Body of pancreas (tissue), 4 donors: ENCODE results near the gene GTF2F2. TPM values are rescaled to one million over a fixed set of nuclear protein-coding genes. Genes with fewer than 3 reads are reported as not detected.
"Not testable (repeated sequence)": the region's sequence is repeated elsewhere in the genome, so short reads cannot be mapped to it uniquely, and the experiment has no call there.

ENCODE experiments used
- ATAC-seq: fragments of 150-250 bp; one replicate; pipeline ENCODE4 v1.9.1; 2016
- DNase-seq, 4 donors: peaks; one replicate each; pipeline ENCODE4 v3.0.0-alpha.2; 2019
- H3K27ac ChIP-seq, 4 donors: fragments of 200-600 bp; sonication (generic); 1 replicate in 3 of 4; 2 replicates in 1 of 4; pipeline versions ENCODE4 v1.5.1 to v1.6.1; 2016 to 2019; ENCODE audit warnings: mild to moderate bottlenecking in 1 of 4, mixed read lengths in 1 of 4, moderate library complexity in 1 of 4
- H3K27me3 ChIP-seq, 2 donors: fragments of 200-600 bp; sonication (generic); one replicate each; pipeline ENCODE4 v1.6.0; 2016; ENCODE audit warnings: mild to moderate bottlenecking in 1 of 2
- H3K36me3 ChIP-seq, 2 donors: fragments of 200-600 bp; sonication (generic); replicated peaks in 1 of 2; 2 replicates each; pipeline ENCODE4 v1.5.1; 2016; ENCODE audit warnings: low read depth in 2 of 2; ENCODE audit not compliant: insufficient read depth in 1 of 2
- H3K4me1 ChIP-seq: fragments of 200-600 bp; sonication (generic); one replicate; pipeline ENCODE4 v1.6.0; 2016
- H3K4me3 ChIP-seq, 2 donors: fragments of 200-600 bp; sonication (generic); 1 replicate in 1 of 2; 2 replicates in 1 of 2; pipeline ENCODE4 v1.5.1; 2016 to 2019
- H3K9me3 ChIP-seq, 3 donors: fragments of 200-600 bp; sonication (generic); 1 replicate in 2 of 3; 2 replicates in 1 of 3; pipeline ENCODE4 v1.5.1; 2016
- CTCF ChIP-seq, 7 experiments: fragments of 450-650 bp in 4 of 7; fragments of 200-600 bp in 3 of 7; sonication (generic) in 3 of 7; IDR thresholded peaks; one replicate each; pipeline ENCODE4 v1.5.1; 2016 to 2019; ENCODE audit warnings: antibody characterized with exemption in 7 of 7
- POLR2A ChIP-seq, 3 donors: fragments of 450-650 bp; IDR thresholded peaks; one replicate each; pipeline ENCODE4 v1.6.1; 2016; ENCODE audit warnings: antibody characterized with exemption in 3 of 3, mild to moderate bottlenecking in 2 of 3
- WGBS, 2 donors: methylation state at CpG; one replicate each; pipeline ENCODE4 v1.1.5; 2017; 5-methylcytosine and 5-hydroxymethylcytosine counted together
- intact Hi-C: fragments of 100-400 bp; cut with DNase I; formaldehyde crosslinking; loops from one replicate; pipeline ENCODE4 v1.15.1; 2023
- total RNA-seq, 2 donors: library from RNA; depleted of rRNA; stranded (reverse); fragments of >200 nt; gene quantifications; one replicate each; pipeline ENCODE4 v1.1.0, GENCODE V29; 2016

Gene GTF2F2
- total RNA-seq, 2 donors from 2014 or later = 5.9 to 9.6 TPM

- peak overlapping the region in 1 of 4 donors; percentile 14 for H3K27ac ChIP-seq
- no peaks in the 10 kb centered on the region for H3K9me3 ChIP-seq
- TF ChIP-seq CTCF (IDR thresholded peaks at IDR 0.05) (no peak), POLR2A (IDR thresholded peaks at IDR 0.05) (no peak)
- intact Hi-C loops = no loop called here
- no peaks in the 10 kb centered on the region for H3K36me3 ChIP-seq
- peaks cover 4% of the 10 kb centered on the region for H3K4me1 ChIP-seq
- no peak for DNase-seq
- WGBS, 2 donors = 84 to 94% methylated on average over 1 of the region's 1 CpG
- ATAC-seq = no peak
- H3K27me3 ChIP-seq = no peaks in the 10 kb centered on the region
- H3K4me3 ChIP-seq = no peak overlapping the region
These were observed 122.2 kb downstream of the GTF2F2 start for GRCh38 chr13:45242524-45242923.

GRCh38 chr13:45243077-45243476, 122.8 kb downstream of the GTF2F2 start:
- H3K27me3 ChIP-seq = no peaks in the 10 kb centered on the region
- ATAC-seq = no peak
- no peaks in the 10 kb centered on the region for H3K9me3 ChIP-seq
- 84 to 86% methylated on average over 8 of the region's 8 CpGs for WGBS, 2 donors
- no peak overlapping the region for H3K27ac ChIP-seq
- no peaks in the 10 kb centered on the region for H3K36me3 ChIP-seq
- H3K4me1 ChIP-seq = peaks cover 4% of the 10 kb centered on the region
- no peak overlapping the region for H3K4me3 ChIP-seq
- TF ChIP-seq POLR2A (IDR thresholded peaks at IDR 0.05) (no peak), CTCF (IDR thresholded peaks at IDR 0.05) (no peak)
- intact Hi-C loops = no loop called here
- DNase-seq = no peak

- H3K9me3 ChIP-seq, H3K27me3 ChIP-seq, ATAC-seq, H3K27ac ChIP-seq, H3K36me3 ChIP-seq, intact Hi-C loops, DNase-seq, H3K4me3 ChIP-seq, H3K4me1 ChIP-seq: not testable (repeated sequence)
- WGBS, 2 donors = 92 to 96% methylated on average over 7 of the region's 7 CpGs
These were observed 124.4 kb downstream of the GTF2F2 start for GRCh38 chr13:45244736-45245135.

- H3K9me3 ChIP-seq = no peaks in the 10 kb centered on the region
- no peak overlapping the region for H3K27ac ChIP-seq
- H3K4me1 ChIP-seq = no peaks in the 10 kb centered on the region
- TF ChIP-seq CTCF (IDR thresholded peaks at IDR 0.05) (no peak), POLR2A (IDR thresholded peaks at IDR 0.05) (no peak)
- DNase-seq = no peak
- no peak overlapping the region for H3K4me3 ChIP-seq
- 82 to 89% methylated on average over 3 of the region's 3 CpGs for WGBS, 2 donors
- intact Hi-C loops = no loop called here
- no peak for ATAC-seq
- no peaks in the 10 kb centered on the region for H3K36me3 ChIP-seq
- no peaks in the 10 kb centered on the region for H3K27me3 ChIP-seq
These were observed 129.4 kb downstream of the GTF2F2 start for GRCh38 chr13:45249662-45250061.

GRCh38 chr13:45254396-45254795, 134.1 kb downstream of the GTF2F2 start:
- H3K27ac ChIP-seq = no peak overlapping the region
- TF ChIP-seq POLR2A (IDR thresholded peaks at IDR 0.05) (no peak), CTCF (IDR thresholded peaks at IDR 0.05) (no peak)
- no peak overlapping the region for H3K4me3 ChIP-seq
- H3K36me3 ChIP-seq = no peaks in the 10 kb centered on the region
- DNase-seq = no peak
- WGBS, 2 donors = 98% methylated on average over 2 of the region's 2 CpGs
- H3K27me3 ChIP-seq = no peaks in the 10 kb centered on the region
- no peaks in the 10 kb centered on the region for H3K9me3 ChIP-seq
- ATAC-seq = no peak
- no peaks in the 10 kb centered on the region for H3K4me1 ChIP-seq
- intact Hi-C loops = no loop called here
